GM21737 (cell line): ENCODE measurements around the gene NADSYN1.

Experiments
- ATAC-seq: cut with Tn5 transposase; IDR thresholded peaks from one replicate; pipeline ENCODE4 v1.9.1; 2021; ENCODE audit warnings: mild to moderate bottlenecking, moderate library complexity; ENCODE audit not compliant: unreplicated experiment

NADSYN1 gene

GRCh38 chr11:71490044-71490730 is 37.2 kb downstream of the NADSYN1 start:
- ATAC-seq: no peak

- ATAC-seq: no peak
Measured at GRCh38 chr11:71490731-71491390, 37.9 kb downstream of the NADSYN1 start.

GRCh38 chr11:71491531-71491930 is 38.5 kb downstream of the NADSYN1 start:
- no peak for ATAC-seq

- no peak for ATAC-seq
Measured at GRCh38 chr11:71491940-71492339, 38.9 kb downstream of the NADSYN1 start.

- no peak for ATAC-seq
Measured at GRCh38 chr11:71495286-71496230, 42.6 kb downstream of the NADSYN1 start.

GRCh38 chr11:71496421-71496820 is 43.4 kb downstream of the NADSYN1 start:
- no peak for ATAC-seq

GRCh38 chr11:71498091-71498490 is 45.1 kb downstream of the NADSYN1 start:
- ATAC-seq: no peak

- ATAC-seq: no peak
Measured at GRCh38 chr11:71499125-71499524, 46.1 kb downstream of the NADSYN1 start.

- ATAC-seq: no peak
Measured at GRCh38 chr11:71499546-71499945, 46.5 kb downstream of the NADSYN1 start.

- ATAC-seq: no peak
Measured at GRCh38 chr11:71500601-71501021, 47.6 kb downstream of the NADSYN1 start.

- ATAC-seq: no peak
Measured at GRCh38 chr11:71501071-71501985, 48.3 kb downstream of the NADSYN1 start.

- no peak for ATAC-seq
Measured at GRCh38 chr11:71502026-71502425, 49.0 kb downstream of the NADSYN1 start.

- ATAC-seq: no peak
Measured at GRCh38 chr11:71502871-71503435, 50.0 kb downstream of the NADSYN1 start.

- ATAC-seq: no peak
Measured at GRCh38 chr11:71504531-71504930, 51.5 kb downstream of the NADSYN1 start.

- no peak for ATAC-seq
Measured at GRCh38 chr11:71505001-71505400, 52.0 kb downstream of the NADSYN1 start.

GRCh38 chr11:71505781-71506180 is 52.8 kb downstream of the NADSYN1 start:
- no peak for ATAC-seq

- no peak for ATAC-seq
Measured at GRCh38 chr11:71507102-71507501, 54.1 kb downstream of the NADSYN1 start.

GRCh38 chr11:71518506-71519471 is 65.8 kb downstream of the NADSYN1 start:
- no peak for ATAC-seq

- no peak for ATAC-seq
Measured at GRCh38 chr11:71519546-71519945, 66.5 kb downstream of the NADSYN1 start.
